Fibroblast of mammary gland (primary cell): ENCODE results near the gene KIAA1671.

Source experiments
- DNase-seq: peaks from one replicate; pipeline ENCODE4 v3.0.0-alpha.2; 2010; ENCODE audit warnings: low read depth
- H3K4me3 ChIP-seq: 2 replicates; pipeline ENCODE4 v1.5.1; 2011; ENCODE audit warnings: low read depth, mild to moderate bottlenecking, low read length, moderate library complexity; ENCODE audit not compliant: control insufficient read depth
- CTCF ChIP-seq: conservative IDR thresholded peaks from 2 replicates; pipeline ENCODE4 v1.5.1; 2011; ENCODE audit warnings: low read depth, low read length, inconsistent platforms; ENCODE audit not compliant: control insufficient read depth, insufficient read depth

The KIAA1671 gene

GRCh38 chr22:25006354-25006753, 53.8 kb downstream of the KIAA1671 start:
- TF ChIP-seq CTCF = no peak
- no peak for DNase-seq
- no peak overlapping the region for H3K4me3 ChIP-seq

- DNase-seq = no peak
- H3K4me3 ChIP-seq = no peak overlapping the region
- no peak for TF ChIP-seq CTCF
These were observed 55.1 kb downstream of the KIAA1671 start for GRCh38 chr22:25007444-25008106.

- no peak for TF ChIP-seq CTCF
These were observed 56.1 kb downstream of the KIAA1671 start for GRCh38 chr22:25008666-25009065.

GRCh38 chr22:25012741-25013143, 60.2 kb downstream of the KIAA1671 start:
- TF ChIP-seq CTCF = no peak
- no peak overlapping the region for H3K4me3 ChIP-seq
- no peak for DNase-seq

More at GRCh38 chr22:25008666-25009065, 56.1 kb downstream of the KIAA1671 start:
- no peak for DNase-seq
- no peak overlapping the region for H3K4me3 ChIP-seq

- TF ChIP-seq CTCF = no peak
- no peak overlapping the region for H3K4me3 ChIP-seq
- DNase-seq = no peak
These were observed 61.1 kb downstream of the KIAA1671 start for GRCh38 chr22:25013607-25014006.

- H3K4me3 ChIP-seq = no peak overlapping the region
- DNase-seq = no peak
- no peak for TF ChIP-seq CTCF
These were observed 62.6 kb downstream of the KIAA1671 start for GRCh38 chr22:25014896-25015755.
